IMR-90 (cell line): Measurements from ENCODE around the gene XKR3. TPM values are rescaled to one million over a fixed set of nuclear protein-coding genes. Genes with fewer than 3 reads are reported as not detected.

Experiments
- ATAC-seq: fragments of 200-7000 bp; cut with Tn5 transposase; 2 replicates; pipeline ENCODE4 v1.9.1; 2020; ENCODE audit warnings: low read depth, mild to moderate bottlenecking, moderate library complexity
- BruUV-seq: library from RNA; stranded (reverse); fragments of 400-500 nt; replicated peaks from 2 replicates; lab custom pipeline; 2021; lab: Mats Ljungman, UMichigan
- CTCF ChIA-PET: fragments of 300-600 bp; formaldehyde crosslinking; extraction: SDS; loops from one replicate; lab custom pipeline; 2021; ENCODE audit warnings: antibody characterized with exemption; lab: Yijun Ruan, JAX
- POLR2A ChIA-PET: fragments of 300-600 bp; sonication (Branson Sonifier 250); formaldehyde crosslinking; loops from one replicate; lab custom pipeline; 2022; ENCODE audit warnings: antibody characterized with exemption; ENCODE audit not compliant: unreplicated experiment; lab: Charles Lee
- DNase-seq: peaks from one replicate; pipeline ENCODE4 v3.0.0; 2013
- H2AFZ ChIP-seq: replicated peaks from 2 replicates; pipeline ENCODE3; 2013; ENCODE audit warnings: low read length, mild to moderate bottlenecking; ENCODE audit not compliant: poor library complexity
- H2AK5ac ChIP-seq: 2 replicates; pipeline ENCODE4 v1.6.1; 2013; ENCODE audit warnings: low read depth, low read length, inconsistent platforms
- H2AK9ac ChIP-seq: replicated peaks from 2 replicates; pipeline ENCODE3; 2013; ENCODE audit warnings: mild to moderate bottlenecking, low read depth, low read length, moderate library complexity; ENCODE audit not compliant: poor library complexity
- H2BK120ac ChIP-seq: 2 replicates; pipeline ENCODE4 v1.6.1; 2013; ENCODE audit warnings: low read depth, low read length, inconsistent platforms
- H2BK15ac ChIP-seq: 3 replicates; pipeline ENCODE4 v1.6.1; 2013; ENCODE audit warnings: low read depth, low read length, inconsistent platforms
- H2BK20ac ChIP-seq: 2 replicates; pipeline ENCODE4 v1.6.1; 2013; ENCODE audit warnings: low read depth, mild to moderate bottlenecking, inconsistent platforms, low read length, moderate library complexity
- H2BK5ac ChIP-seq: 2 replicates; pipeline ENCODE4 v1.6.1; 2013; ENCODE audit warnings: mild to moderate bottlenecking, low read depth, low read length, inconsistent platforms; ENCODE audit not compliant: poor library complexity, severe bottlenecking
- H3K14ac ChIP-seq: replicated peaks from 2 replicates; pipeline ENCODE4 v1.6.1; 2013; ENCODE audit warnings: low read depth, low read length, inconsistent platforms
- H3K18ac ChIP-seq: 2 replicates; pipeline ENCODE4 v1.6.1; 2013; ENCODE audit warnings: low read depth, low read length, control low read depth
- H3K23ac ChIP-seq: 2 replicates; pipeline ENCODE4 v1.6.1; 2013; ENCODE audit warnings: low read depth, low read length, inconsistent platforms
- H3K27ac ChIP-seq: 2 replicates; pipeline ENCODE4 v1.5.1; 2013; ENCODE audit warnings: mild to moderate bottlenecking, control low read depth, low read length; ENCODE audit not compliant: insufficient read depth
- H3K27me3 ChIP-seq: 2 replicates; pipeline ENCODE4 v1.6.1; 2013; ENCODE audit warnings: low read length; ENCODE audit not compliant: control insufficient read depth, insufficient read depth
- H3K36me3 ChIP-seq: 2 replicates; pipeline ENCODE4 v1.6.1; 2013; ENCODE audit warnings: low read length, mixed read lengths; ENCODE audit not compliant: control insufficient read depth, insufficient read depth
- H3K4ac ChIP-seq: 2 replicates; pipeline ENCODE4 v1.6.1; 2013; ENCODE audit warnings: low read depth, low read length, inconsistent platforms
- H3K4me1 ChIP-seq: 2 replicates; pipeline ENCODE4 v1.6.1; 2013; ENCODE audit warnings: low read length, mixed read lengths; ENCODE audit not compliant: control insufficient read depth, insufficient read depth
- H3K4me2 ChIP-seq: 2 replicates; pipeline ENCODE4 v1.6.1; 2013; ENCODE audit warnings: low read depth, mild to moderate bottlenecking, control low read depth, low read length, moderate library complexity
- H3K4me3 ChIP-seq: 2 replicates; pipeline ENCODE4 v1.5.1; 2013; ENCODE audit warnings: low read depth, mild to moderate bottlenecking, control low read depth, low read length, moderate library complexity; ENCODE audit not compliant: insufficient read depth
- H3K56ac ChIP-seq: 2 replicates; pipeline ENCODE4 v1.6.1; 2013; ENCODE audit warnings: low read length, inconsistent platforms; ENCODE audit not compliant: insufficient read depth; ENCODE audit errors: extremely low read depth
- H3K79me1 ChIP-seq, 2 experiments: 2 replicates each; pipeline ENCODE4 v1.6.1; 2013; ENCODE audit warnings: low read length in 2 of 2, inconsistent platforms in 1 of 2, low read depth in 1 of 2
- H3K9ac ChIP-seq: 2 replicates; pipeline ENCODE4 v1.6.1; 2013; ENCODE audit warnings: low read depth, low read length, control low read depth
- H3K9me1 ChIP-seq: 2 replicates; pipeline ENCODE4 v1.6.1; 2013; ENCODE audit warnings: low read length, inconsistent platforms; ENCODE audit not compliant: insufficient read depth
- H3K9me3 ChIP-seq: 2 replicates; pipeline ENCODE4 v1.6.1; 2013; ENCODE audit warnings: low read length; ENCODE audit not compliant: control insufficient read depth, insufficient read depth
- H4K20me1 ChIP-seq: 2 replicates; pipeline ENCODE4 v1.6.1; 2013; ENCODE audit warnings: low read length, inconsistent platforms; ENCODE audit not compliant: insufficient read depth
- H4K5ac ChIP-seq: 2 replicates; pipeline ENCODE4 v1.6.1; 2013; ENCODE audit warnings: mild to moderate bottlenecking, low read depth, low read length, control low read depth
- H4K8ac ChIP-seq, 2 experiments: 2 replicates each; pipeline ENCODE4 v1.6.1; 2013; ENCODE audit warnings: low read depth in 2 of 2, low read length in 2 of 2, control low read depth in 1 of 2, inconsistent platforms in 1 of 2
- H4K91ac ChIP-seq: 2 replicates; pipeline ENCODE4 v1.6.1; 2013; ENCODE audit warnings: low read depth, low read length, inconsistent platforms; ENCODE audit not compliant: insufficient read depth
- MAFK ChIP-seq: IDR thresholded peaks from 2 replicates; pipeline ENCODE4 v1.6.1; 2012; ENCODE audit warnings: low read depth, low read length, improper control_type of control experiment
- WGBS, 2 experiments: methylation state at CpG; one replicate each; pipeline versions ENCODE4 v1.1.5 to v1.1.7; 2013; ENCODE audit warnings: missing lambda C conversion rate in 2 of 2; ENCODE audit not compliant: insufficient read length in 1 of 2; ENCODE audit errors: extremely low coverage in 2 of 2; 5-methylcytosine and 5-hydroxymethylcytosine counted together
- dilution Hi-C: fragments of 300-500 bp; cut with HindIII; formaldehyde crosslinking; loops from one replicate; pipeline ENCODE4 v1.14.3; 2018; ENCODE audit warnings: low sequenced_read_pairs; ENCODE audit not compliant: unreplicated experiment
- in situ Hi-C: fragments of 300-500 bp; cut with MboI; formaldehyde crosslinking; loops from 3 replicates; pipeline ENCODE4 v1.14.3; 2019; ENCODE audit warnings: low sequenced_read_pairs, inconsistent platforms, mixed read lengths
- intact Hi-C: fragments of 100-400 bp; cut with micrococcal nuclease; formaldehyde crosslinking; loops from 2 replicates; pipeline ENCODE4 v1.10.0; 2022
- polyA plus RNA-seq, 3 experiments: library from polyadenylated mRNA; depleted of rRNA; stranded (reverse); fragments of >200 nt; gene quantifications; 2 replicates each; pipeline ENCODE4 v1.2.3, GENCODE V29; 2012; ENCODE audit warnings: low replicate concordance in 1 of 3
- total RNA-seq: library from RNA; depleted of rRNA; stranded (reverse); fragments of >200 nt; gene quantifications from 2 replicates; pipeline ENCODE4 v1.2.3, GENCODE V29; 2012
- TF ChIP-seq, protein P1 (sequence below): fragments of 150-350 bp; IDR thresholded peaks from 2 replicates; pipeline ENCODE4 v1.6.1; 2017; ENCODE audit warnings: mild to moderate bottlenecking, antibody characterized with exemption, low read length, low read depth

XKR3 gene
- total and polyA plus RNA-seq, 2 of the 4 experiments (the other 2 are of a cell fraction) = not detected

DNA sequence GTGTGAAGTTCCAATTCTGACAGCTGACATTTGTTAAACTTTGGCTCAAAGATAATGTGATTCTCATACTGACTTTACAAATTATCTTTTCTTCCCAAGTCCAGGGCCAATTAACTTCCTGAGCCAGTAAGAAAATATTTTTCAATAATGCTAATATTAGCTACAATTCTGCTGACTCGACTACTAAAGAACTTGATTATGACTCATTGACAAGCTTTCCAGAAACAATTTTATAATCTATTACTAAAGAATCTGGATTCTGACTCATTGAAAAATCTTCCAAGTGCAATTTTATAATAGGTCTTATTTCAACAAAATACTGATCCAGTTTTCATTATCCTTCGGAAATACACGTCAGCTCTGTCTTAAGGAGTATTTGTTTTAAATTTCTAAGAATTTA is 12.9 kb upstream of the XKR3 start:
- ChIA-PET CTCF (no interaction called here), POLR2A (no interaction called here)
- H3K79me1 ChIP-seq = no peaks in the 10 kb centered on the region
- H3K23ac ChIP-seq = no peak overlapping the region
- in situ Hi-C loops (no loop called here), intact Hi-C loops (no loop called here), dilution Hi-C loops (no loop called here)
- no peak overlapping the region for H3K27ac ChIP-seq
- no peak overlapping the region for H4K5ac ChIP-seq
- no peaks in the 10 kb centered on the region for H3K9me1 ChIP-seq
- H2BK5ac ChIP-seq = no peak overlapping the region
- H3K4me1 ChIP-seq = no peaks in the 10 kb centered on the region
- no peak for DNase-seq
- H4K8ac ChIP-seq = no peak overlapping the region
- no peak for ATAC-seq
- no peak overlapping the region for H3K9ac ChIP-seq
- H2BK120ac ChIP-seq = no peak overlapping the region
- peaks cover 6% of the 10 kb centered on the region; the same call in 1 of the 2 replicates for H3K9me3 ChIP-seq
- H4K91ac ChIP-seq = no peak overlapping the region
- no peak overlapping the region for H2AFZ ChIP-seq
- WGBS, 2 experiments = no CpG with 5 or more reads among the region's 3 CpGs
- no peak overlapping the region for H3K18ac ChIP-seq
- H4K20me1 ChIP-seq = no peaks in the 10 kb centered on the region
- H3K27me3 ChIP-seq = no peaks in the 10 kb centered on the region
- H2AK5ac ChIP-seq = no peak overlapping the region
- no peak overlapping the region for H2BK15ac ChIP-seq
- no peak overlapping the region for H2BK20ac ChIP-seq
- no TSS peak for BruUV-seq
- TF ChIP-seq, protein P1, sequence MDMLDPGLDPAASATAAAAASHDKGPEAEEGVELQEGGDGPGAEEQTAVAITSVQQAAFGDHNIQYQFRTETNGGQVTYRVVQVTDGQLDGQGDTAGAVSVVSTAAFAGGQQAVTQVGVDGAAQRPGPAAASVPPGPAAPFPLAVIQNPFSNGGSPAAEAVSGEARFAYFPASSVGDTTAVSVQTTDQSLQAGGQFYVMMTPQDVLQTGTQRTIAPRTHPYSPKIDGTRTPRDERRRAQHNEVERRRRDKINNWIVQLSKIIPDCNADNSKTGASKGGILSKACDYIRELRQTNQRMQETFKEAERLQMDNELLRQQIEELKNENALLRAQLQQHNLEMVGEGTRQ = no peak
- peak; percentile 70 for TF ChIP-seq MAFK
- no peak overlapping the region for H3K14ac ChIP-seq
- no peak overlapping the region for H3K4ac ChIP-seq
- H3K36me3 ChIP-seq = no peaks in the 10 kb centered on the region
- no peak overlapping the region for H3K56ac ChIP-seq
- H3K4me2 ChIP-seq = no peak overlapping the region
- no peak overlapping the region for H3K4me3 ChIP-seq
- H2AK9ac ChIP-seq = no peak overlapping the region
